Muscle of back (tissue), 13 donors: ENCODE measurements around the gene CYP11A1. TPM values are rescaled to one million over a fixed set of nuclear protein-coding genes. Genes with fewer than 3 reads are reported as not detected.

Experiments
- DNase-seq, 3 donors: peaks; one replicate each; pipeline versions ENCODE4 v3.0.0 to v3.0.0-alpha.2; 2013
- long read RNA-seq, 9 donors: transcript quantifications; one replicate each; lab custom pipeline, GENCODE V29; 2026
- polyA plus RNA-seq, 10 donors: library from polyadenylated mRNA; unstranded; fragments of 120-200 nt; gene quantifications; one replicate each; pipeline ENCODE4 v1.2.1, GENCODE V29; 2013; ENCODE audit not compliant: insufficient read length in 10 of 10

Gene CYP11A1
- polyA plus RNA-seq = 1 to 10 TPM; 1.2 to 2.6 (median 1.9) TPM
- long read RNA-seq, donor 1, partial matches to known transcripts = 0 of 1 reads
- long read RNA-seq, donor 1, other reads (novel, unspliced or antisense) = 0 of 1 reads
- long read RNA-seq, donor 2, partial matches to known transcripts = 0 of 2 reads
- long read RNA-seq, donor 2, other reads (novel, unspliced or antisense) = 0 of 2 reads
- long read RNA-seq, donor 3 = 0 reads
- long read RNA-seq, donor 4 = 0 reads
- long read RNA-seq, donor 5, partial matches to known transcripts = 0 of 1 reads
- long read RNA-seq, donor 5, other reads (novel, unspliced or antisense) = 0 of 1 reads
- long read RNA-seq, donor 6 = 0 reads
- long read RNA-seq, donor 7 = 0 reads
- long read RNA-seq, donor 8 = 0 reads
- long read RNA-seq, donor 9 = 0 reads

DNA sequence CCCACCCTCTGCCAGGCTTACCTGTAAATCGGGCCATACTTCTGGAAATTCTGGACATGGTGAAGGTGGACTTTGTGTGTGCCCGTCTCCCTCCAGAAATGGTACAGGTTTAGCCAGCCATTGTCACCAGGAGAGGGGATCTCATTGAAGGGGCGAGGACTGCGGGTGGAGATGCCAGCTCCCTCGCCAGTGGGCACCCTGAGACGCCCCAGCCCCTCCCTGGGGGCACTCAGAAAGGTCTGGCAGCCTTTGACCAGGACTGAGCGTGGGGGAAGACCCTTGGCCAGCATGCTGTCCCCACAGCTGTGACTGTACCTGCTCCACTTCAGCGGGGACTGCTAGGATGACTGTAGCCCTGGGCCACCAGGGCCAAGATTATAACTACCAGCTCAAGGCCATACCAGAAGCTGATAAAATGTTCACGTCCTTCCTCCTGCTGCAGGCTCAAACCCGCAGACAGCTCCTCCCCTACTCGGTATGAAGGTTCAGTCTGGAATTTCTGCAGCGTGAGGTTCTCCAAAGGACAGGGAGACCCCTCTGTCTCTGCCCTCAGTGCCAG lies at the start of gene CYP11A1:
CYP11A1 (minus strand) TSS at position 351 of the 559 bp plus-strand sequence; CDS start at position 290, 61 bp downstream.
- DNase-seq = no peak

DNA sequence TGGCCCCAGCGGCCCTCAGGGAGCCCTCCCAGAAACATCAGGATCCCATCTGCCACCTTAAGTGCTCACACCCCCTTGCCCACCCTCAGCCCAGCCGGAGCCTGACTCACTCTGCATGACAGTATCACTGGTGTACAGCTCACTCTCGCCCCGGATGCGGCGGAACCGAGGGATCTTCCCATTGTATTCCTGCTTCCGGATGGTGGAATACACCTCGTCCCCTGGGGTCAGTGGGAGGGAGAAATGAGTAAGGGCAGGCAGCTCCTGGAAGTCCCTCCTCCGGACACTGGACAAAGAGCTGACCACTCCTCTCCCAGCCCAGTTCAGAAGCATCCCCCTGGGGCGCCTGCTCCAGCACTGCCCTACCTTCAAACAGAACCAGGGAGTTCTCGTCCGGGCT lies 49.8 kb upstream of the CYP11A1 start:
- peak in 2 of 3 donors; percentile 45 to 70 for DNase-seq

DNA sequence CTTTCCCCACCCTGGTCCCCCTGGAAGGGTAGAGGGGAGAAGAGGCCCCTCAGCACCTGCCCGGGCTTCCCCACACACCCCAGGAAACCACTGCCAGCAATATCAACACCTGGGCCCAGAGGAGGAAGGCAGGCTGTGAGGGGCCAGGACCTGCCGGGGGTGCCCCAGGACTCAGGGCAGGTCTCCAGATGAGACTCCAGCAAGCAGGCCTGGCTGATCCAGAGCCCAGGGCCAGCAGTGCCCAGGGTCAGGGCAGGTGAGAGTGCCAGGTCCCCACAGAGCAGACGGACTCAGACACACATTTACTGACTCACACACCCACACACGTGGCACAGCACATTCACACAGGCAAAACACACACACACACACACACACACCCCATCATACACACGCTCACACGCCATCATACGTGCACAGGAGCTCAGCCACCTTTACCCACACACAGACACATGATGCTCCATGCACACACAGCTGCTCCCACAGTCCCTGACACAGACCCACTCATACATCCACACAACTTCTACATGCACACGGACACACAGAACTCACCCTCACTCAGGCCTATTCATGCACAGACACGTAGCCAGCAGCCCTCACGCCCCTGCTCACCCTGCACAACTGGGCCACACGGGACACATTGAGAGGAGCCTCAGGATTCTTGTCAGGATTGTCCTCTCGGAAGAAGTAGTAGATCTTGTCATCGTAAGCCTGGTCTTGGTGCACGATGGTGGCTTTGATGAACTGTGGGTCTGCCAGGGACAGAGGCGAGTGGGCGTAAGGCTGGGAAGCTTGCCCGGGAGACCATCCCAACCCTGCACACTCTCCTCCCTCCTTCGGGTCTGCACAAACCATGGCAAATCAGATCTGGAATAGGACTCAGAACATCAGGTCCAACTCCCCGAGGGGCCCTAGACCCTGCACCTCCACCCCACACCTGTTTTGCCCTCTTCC lies 48.8 kb upstream of the CYP11A1 start:
- DNase-seq = no peak

DNA sequence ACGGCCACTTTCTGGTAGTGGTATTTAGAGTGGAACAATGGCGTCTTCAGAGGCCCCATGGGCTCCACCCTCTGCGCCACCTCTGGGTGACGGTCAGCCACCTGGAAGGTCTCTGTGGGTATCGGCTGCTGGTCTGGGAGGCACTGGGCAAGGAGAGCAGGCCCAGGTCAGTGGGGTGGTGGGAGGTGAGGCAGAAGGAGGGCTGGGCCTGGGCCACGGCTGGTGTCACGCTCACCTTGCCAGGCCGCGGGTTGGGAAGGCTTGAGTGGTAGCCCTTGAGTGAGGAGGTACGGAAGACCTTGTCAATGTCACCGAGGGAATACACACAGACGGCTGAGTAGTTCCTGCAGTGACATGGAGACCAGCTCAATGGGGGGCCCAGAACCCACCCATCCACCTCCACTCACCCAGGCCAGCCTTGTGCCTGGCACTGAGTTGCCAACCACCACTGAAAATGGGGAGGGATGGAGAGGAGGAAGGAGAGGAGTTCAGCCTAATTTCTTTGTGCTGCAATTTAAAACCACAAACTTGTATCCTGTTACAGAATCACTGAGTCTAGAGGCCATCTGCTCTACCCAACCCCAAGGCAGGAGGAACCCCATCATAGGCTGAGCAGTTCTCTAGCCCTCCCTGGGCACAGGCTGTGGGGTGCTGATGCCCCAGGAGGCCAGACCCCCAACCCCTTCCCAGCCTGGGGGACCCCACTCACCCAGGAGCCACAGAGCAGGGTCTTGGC lies 47.3 kb upstream of the CYP11A1 start:
- no peak for DNase-seq

DNA sequence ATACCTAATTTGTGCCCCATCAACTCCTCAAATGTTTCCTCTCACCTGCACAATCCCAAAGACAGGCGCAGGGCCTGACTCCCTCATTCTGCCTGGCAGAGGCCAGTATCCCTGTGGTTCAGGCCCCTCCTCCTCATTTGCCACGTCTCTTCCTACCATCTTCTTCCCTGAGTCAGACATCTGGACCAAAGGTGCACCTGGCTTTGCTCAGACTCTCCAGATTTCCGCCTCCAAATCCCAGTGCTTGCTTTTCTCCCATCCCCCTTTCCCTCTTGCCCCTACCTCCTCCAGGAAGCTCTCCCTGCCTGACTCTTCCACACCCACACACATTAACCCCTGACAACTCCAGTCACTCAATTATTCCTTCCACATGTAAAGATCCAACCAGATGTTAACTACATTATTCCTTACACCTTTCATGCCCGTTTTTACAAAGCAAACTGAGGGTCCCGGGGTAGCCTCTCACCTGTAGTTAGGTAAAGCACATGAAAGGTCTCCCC lies 46.7 kb upstream of the CYP11A1 start:
- no peak for DNase-seq

DNA sequence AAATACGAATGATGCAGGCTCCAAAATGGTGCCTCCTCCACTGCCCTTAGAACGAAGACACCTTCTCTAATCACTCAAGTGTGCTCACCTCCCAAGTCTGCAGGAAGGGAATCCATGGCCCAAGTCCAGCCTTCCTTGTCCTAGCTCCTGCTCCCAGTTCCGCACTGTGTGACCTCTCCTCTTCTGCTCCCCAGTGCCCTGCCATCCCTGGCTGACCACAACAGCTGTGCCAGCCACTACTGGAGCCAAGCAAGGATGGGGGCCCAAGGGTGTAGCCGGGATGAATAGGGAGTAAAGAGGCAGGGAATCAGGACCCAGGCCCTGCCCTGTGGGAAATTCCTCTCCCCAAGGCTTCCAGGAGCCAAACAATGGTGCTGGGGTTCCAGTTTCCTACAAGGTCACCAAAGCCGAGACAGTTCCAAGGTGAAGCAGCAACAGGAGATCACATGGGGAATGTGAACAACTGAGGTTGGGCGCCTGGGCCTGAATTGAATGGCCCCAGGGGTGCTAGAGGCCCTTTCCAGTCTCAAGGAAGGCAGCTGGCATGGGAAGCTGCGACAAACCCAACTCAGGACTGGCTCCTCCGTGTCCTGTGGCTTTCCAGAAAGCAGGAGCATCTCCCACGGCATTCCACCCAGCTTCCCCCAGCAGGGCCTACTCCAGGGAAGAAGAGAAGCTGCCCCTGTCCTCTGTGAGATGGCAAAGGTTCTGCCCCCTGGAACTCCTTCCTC lies 46.1 kb upstream of the CYP11A1 start:
- DNase-seq = no peak

DNA sequence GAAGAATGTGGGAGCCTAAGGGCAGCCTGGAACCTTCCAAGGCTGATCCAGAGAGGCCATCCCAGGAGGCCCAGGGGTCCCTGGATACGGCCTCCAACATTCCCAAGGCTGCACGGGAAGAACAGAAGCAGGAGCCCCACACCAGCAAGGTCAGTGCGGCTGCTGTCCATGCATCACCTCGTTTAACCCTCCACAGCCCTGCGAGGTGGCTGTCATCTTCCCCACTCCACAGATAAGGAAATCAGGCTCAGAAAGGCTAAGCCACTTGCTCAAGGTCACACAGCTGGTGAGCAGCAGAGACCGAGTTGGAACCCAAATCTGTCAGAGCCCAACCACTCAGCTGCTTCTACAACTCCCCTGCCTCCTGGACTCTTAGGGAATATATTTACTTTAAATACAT lies 44.7 kb upstream of the CYP11A1 start:
- DNase-seq = no peak

DNA sequence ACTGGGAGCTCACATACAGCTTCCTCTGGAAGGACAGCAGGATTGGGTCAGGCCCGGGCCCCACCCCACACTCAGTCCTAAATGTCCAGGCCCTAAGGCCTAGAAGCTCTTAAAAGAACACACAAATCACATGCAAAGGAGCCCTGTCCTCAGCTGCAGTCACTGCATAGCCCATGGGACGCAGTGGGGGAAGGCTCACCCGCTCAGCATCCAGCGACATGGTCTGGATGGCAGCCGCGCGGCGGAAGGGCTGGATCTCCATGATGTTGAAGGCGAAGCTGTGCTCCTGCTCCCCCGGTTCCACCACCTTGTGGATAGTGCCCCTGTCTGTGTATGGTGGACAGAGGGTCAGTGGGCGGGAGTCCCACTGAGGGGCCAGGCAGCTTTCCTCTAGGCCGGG lies 44.2 kb upstream of the CYP11A1 start:
- DNase-seq = no peak

DNA sequence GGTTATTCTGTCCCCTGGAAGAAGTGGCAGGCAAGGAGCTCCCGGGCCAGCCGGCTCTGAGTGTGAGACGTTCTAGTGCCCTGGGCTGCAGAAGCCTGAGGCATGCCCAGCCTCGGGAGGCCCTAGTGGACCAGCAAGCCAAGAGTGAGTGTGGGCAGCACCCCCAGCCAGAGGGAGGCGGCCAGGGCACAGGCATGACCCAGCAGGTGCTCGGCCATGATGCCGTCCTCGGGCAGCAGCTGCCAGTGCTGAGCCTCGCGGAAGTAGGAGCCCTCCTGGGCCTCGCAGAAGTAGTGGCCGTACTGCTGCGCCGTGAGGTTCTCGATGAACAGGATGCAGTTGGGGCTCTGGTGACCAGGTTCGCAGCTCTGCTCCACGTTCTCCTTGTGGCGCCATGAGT lies 43.1 kb upstream of the CYP11A1 start:
- DNase-seq = no peak

DNA sequence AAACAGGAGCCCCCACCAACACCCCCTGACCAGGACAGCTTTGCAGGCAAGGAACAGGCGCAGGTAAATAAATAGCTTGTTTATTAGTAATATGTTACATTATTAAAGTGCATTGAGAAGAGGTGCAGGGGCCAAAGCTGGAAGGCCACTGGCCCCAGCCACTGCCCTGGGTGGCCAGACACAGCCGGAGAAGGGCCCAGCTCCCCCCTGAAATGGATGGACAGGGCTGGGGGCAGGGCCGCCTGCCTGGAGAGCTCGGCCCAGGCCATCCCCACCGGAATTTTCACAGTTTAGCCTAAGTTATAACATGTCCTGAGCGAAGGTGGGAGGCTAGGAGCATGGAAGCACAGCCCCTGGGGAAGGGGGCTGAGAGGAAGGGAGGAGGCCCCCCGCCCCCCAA lies 41.8 kb upstream of the CYP11A1 start:
- DNase-seq = no peak

DNA sequence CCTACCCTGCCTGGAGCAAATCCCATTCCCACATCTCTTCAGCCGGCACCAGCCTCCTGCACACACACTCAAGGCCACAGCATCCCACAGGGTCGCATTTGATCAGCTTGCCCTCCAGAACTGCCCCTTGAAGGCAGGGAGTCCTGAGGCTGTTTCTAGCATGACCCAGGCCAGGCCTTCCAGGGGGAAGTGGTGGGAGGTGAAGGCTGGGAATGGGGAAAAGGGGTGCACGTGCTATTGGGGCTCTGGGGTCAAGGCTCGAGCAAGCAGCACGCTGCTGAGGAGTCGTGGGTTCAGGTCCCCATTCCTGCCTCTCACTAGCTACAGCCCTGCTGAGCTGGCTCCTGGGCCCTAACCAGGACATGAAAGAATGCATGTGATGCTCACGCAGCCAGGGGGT lies 41.4 kb upstream of the CYP11A1 start:
- DNase-seq = no peak

DNA sequence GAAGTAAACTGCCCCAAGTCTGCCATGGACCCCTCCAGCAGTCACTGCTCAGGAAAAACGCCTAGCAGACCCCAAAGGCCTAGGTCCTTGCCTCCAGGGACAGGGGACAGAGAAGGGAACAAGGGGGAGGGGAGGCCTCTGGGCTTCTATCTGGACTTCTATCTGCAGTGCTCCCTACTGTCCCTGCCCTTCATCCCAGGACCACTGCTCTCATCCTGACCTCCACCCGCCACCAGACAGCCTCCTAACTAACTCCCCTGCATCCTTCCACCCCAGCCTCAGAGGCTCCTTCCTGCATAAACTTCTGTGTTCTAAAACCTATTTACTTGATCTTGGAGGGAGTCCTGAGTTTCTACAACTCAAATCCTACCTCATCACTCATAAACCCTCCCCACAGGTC lies 40.9 kb upstream of the CYP11A1 start:
- no peak for DNase-seq

DNA sequence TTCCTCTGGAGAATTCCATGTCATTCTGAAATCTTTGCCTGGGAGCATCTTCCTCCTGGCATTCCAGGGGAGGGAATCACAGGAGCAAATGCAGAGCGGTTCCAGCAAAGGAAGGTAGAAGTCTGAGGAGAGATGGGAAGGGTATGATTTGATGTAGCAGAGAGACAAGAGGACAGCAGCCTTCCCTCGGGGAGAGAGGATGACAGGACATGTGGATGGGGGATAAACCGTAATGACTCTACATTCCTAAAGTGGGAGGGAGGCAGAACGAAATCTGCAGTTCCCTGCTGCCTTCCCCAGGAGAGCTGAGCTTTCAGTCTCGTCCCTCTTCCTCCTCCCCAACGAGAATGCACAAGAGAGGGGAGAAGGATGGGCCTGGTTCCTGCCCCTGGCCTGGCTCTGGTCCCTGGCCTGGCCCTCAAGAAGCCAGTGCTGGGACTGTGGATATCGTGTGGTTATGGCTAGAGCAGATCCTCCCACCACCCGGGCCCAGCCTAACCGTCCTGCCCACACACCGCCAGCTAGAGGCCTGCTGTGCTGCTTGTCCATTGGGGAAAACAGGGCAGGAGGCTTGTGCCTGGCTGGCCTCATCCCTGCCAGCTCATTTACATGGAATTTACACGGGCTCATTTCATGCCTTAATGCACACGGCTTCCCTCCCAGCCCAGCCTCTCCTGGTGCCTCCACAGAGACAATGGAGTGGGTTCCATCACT lies 39.7 kb upstream of the CYP11A1 start:
- DNase-seq = peak in 1 of 3 donors; percentile 86

DNA sequence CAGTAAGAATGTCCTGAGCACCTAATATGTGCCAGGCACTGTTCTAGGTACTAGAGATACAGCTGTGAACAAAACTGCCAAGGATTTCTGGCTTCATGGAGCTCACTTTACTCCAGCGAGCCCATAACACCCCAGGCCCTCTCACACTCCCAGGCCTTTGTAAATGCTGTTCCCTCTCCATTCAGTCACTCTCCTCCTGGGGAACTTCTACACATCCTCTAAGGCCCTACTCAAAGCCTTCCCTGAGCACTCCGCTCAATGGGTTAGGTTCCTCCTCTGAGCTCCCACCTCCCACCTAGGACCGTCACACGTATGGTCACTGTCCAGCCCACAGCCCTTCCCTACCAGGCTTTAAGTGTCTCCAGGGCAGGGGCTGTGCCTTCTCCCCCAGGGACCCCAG lies 39.1 kb upstream of the CYP11A1 start:
- DNase-seq = no peak

DNA sequence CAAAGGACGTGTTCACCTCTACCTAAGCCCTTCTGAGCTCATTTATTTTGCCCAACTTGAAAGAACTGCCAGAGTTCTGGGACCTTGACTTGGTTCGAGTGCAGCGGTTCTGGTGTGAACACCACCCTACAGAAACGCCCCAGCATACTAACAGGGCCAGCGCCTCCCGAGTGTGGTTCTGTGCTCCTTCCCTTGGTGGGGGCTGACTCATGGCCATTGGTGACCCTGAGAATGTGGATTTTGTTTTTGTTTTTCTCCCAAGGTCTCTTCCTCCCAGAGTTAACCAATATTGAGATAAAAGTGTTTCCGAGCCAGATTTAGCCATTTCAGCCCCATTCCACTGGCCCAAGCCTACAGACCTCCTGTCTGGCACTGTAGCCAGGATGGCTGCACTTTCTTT lies 38.4 kb upstream of the CYP11A1 start:
- DNase-seq = no peak

DNA sequence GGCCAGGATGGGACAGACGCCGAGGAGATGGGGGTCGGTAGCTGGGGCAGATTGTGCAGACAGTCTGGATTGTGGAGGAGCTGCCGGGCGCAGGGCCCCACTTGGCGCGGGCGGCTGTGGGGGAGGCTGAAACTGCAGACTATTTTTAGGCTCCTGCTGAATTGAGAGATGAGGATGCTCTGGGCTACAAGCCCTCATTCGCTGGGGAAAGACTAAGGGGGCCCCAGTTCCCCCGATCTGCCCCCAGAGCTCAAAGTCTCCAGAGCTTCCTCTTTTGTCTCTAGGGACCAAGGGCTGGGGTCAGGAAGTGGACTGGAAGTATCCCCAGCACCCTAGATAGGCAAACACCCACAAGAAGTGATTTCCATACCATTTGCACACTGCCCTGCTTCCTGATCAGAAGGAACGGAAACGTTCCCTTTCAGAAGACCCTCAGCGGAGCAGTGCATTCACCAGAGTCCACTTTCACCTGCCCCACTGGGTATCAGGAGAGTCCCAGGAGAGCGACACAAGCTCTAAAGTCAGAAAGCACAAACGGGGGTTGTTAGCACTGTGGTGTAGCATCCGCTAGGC lies 36.6 kb upstream of the CYP11A1 start:
- peak in 1 of 3 donors; percentile 86 for DNase-seq

DNA sequence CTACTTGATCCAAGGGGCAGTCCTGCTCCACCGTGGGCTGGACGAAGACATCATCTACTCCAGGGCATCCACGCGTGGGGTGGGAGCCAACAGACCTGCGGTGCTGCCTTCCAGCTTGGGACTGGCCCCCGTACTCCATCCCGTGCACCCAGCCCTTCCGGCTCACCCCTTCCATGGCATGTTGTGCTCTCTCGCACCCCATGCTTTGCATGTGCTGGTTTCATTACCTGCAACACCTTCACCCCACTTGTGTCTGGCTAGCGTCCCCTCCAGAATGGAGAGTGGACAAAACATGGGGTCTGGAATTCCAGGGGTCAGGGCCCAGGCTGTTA lies 36.1 kb upstream of the CYP11A1 start:
- DNase-seq = no peak

DNA sequence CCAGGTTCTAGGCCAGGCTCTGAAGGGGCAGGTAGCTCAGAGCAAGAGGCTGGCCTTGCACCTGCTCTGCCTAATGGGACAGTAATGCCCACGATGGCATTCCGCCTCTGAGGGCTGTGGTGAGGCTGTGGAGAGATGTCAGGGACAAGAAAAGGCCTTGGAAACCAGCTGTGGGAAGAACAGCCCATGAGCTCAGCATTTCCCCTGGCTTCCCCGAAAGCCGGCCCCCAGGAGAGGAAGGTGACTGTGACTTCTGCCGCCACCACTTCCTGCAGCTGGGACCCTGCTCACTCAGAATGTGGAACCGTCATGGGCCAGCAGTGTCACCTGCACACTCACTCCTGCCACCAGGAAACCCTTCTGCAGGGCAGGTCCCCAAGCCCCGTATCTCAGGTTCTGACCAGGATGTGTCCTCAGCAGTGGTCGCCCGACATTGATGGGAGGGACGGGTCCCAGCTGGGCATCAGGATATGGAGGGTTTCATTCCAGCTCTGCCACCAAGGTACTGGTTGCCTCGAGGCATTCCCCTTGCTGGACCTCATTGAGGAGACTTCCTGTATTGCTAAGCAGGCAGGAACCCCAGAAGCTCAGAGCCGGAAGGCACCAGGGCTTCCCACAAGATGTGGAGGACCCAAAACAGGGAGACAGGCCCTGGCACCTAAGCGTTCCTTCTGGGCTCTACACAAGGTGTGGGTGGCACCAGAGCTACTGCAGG lies 35.6 kb upstream of the CYP11A1 start:
- peak in 1 of 3 donors; percentile 52 for DNase-seq

DNA sequence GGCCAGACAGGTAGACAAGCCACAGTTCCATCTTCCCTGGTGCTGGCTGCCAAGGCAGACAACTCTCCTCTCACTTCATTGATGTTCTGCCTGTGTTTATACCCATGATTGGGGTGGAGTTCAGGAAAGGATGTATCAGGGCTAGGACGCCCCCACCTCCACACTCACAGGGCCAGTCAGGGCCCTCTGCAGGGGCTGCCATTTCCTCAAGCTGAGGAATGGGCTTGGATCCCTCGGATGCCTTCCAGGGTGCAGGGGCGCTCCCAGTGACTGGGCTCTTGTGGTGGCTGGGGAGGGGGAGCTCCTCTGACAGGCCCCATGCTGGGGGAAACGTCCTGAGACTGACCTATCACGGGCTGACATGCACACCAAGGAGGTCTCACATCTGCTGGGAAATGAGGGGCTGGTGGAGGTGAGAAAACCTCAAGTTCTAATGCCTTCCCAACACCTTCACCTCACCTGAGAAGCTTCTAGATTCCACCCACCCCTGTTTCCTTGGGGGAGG lies 34.9 kb upstream of the CYP11A1 start:
- DNase-seq = no peak
